WTC11 (cell line): ENCODE measurements around the gene FBXO48.

Experiments
- ATF3 ChIP-seq: sonication (generic); formaldehyde crosslinking; conservative IDR thresholded peaks from 2 replicates; pipeline ENCODE4 v1.8.1; 2022; ENCODE audit warnings: mild to moderate bottlenecking, missing genetic modification reagents
- CDX4 ChIP-seq: fragments of 250-450 bp; sonication (Bioruptor Pico); IDR thresholded peaks from 2 replicates; pipeline ENCODE4 v1.9.0; 2021; ENCODE audit warnings: moderate library complexity, mild to moderate bottlenecking, inconsistent platforms, borderline replicate concordance
- CTCF ChIP-seq: fragments of 200-600 bp; IDR thresholded peaks from 2 replicates; pipeline ENCODE4 v1.8.0; 2022; ENCODE audit warnings: antibody characterized with exemption
- E2F4 ChIP-seq: sonication (generic); formaldehyde crosslinking; IDR thresholded peaks from 2 replicates; pipeline ENCODE4 v1.8.1; 2022; ENCODE audit warnings: low read depth, mild to moderate bottlenecking, moderate library complexity, missing genetic modification reagents, borderline replicate concordance
- FOXJ3 ChIP-seq: sonication (generic); formaldehyde crosslinking; IDR thresholded peaks from 2 replicates; pipeline ENCODE4 v1.9.0; 2021; ENCODE audit warnings: missing genetic modification reagents, mild to moderate bottlenecking, borderline replicate concordance
- JAZF1 ChIP-seq: fragments of 250-450 bp; sonication (Bioruptor Pico); IDR thresholded peaks from 2 replicates; pipeline ENCODE4 v1.9.0; 2021; ENCODE audit warnings: moderate library complexity, mild to moderate bottlenecking, inconsistent platforms
- MAX ChIP-seq: sonication (generic); formaldehyde crosslinking; IDR thresholded peaks from 2 replicates; pipeline ENCODE4 v1.8.0; 2022; ENCODE audit warnings: mild to moderate bottlenecking, missing genetic modification reagents
- NR2C2 ChIP-seq: sonication (generic); formaldehyde crosslinking; IDR thresholded peaks from 2 replicates; pipeline ENCODE4 v1.8.0; 2022; ENCODE audit warnings: mild to moderate bottlenecking, missing genetic modification reagents
- USF2 ChIP-seq: sonication (generic); formaldehyde crosslinking; IDR thresholded peaks from 2 replicates; pipeline ENCODE4 v1.8.1; 2023; ENCODE audit warnings: mild to moderate bottlenecking, missing genetic modification reagents, moderate library complexity
- ZNF317 ChIP-seq: sonication (generic); formaldehyde crosslinking; IDR thresholded peaks from 2 replicates; pipeline ENCODE4 v1.8.1; 2023; ENCODE audit warnings: low read depth, mild to moderate bottlenecking, moderate library complexity, missing genetic modification reagents, borderline replicate concordance

GRCh38 chr2:68447118-68447517, 20.0 kb downstream of the FBXO48 start:
- TF ChIP-seq CTCF (no peak), CDX4 (no peak), ZNF317 (CRISPR knock-in tag) (no peak), MAX (CRISPR knock-in tag) (no peak), USF2 (no peak), E2F4 (CRISPR knock-in tag) (no peak), ATF3 (CRISPR knock-in tag) (no peak), NR2C2 (CRISPR knock-in tag) (no peak), FOXJ3 (no peak), JAZF1 (CRISPR knock-in tag) (no peak)
